GM18861 (cell line): ENCODE data around the gene WDR7.

ENCODE experiments used
- ATAC-seq: cut with Tn5 transposase; IDR thresholded peaks from one replicate; pipeline ENCODE4 v1.9.1; 2021; ENCODE audit not compliant: unreplicated experiment

WDR7 gene

DNA sequence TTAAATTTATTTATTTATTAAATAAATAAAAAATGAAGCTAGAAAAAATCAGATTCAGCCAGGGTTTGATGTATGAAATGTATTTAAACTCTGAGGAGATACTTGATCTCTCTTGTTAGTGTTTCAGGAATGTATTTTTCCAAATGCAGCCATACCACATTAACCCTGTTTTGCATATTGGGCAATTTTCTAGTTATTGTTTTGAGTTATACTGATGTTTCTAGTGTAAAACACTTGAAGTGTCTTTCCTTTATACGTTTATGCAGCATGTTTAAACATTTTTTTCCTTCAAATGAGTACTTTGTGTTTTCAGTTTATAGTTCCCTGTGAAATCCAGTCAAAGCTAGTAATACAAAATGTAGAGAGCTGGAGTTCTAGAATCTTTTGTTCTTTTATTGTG, 69.9 kb downstream of the WDR7 start:
- no peak for ATAC-seq

DNA sequence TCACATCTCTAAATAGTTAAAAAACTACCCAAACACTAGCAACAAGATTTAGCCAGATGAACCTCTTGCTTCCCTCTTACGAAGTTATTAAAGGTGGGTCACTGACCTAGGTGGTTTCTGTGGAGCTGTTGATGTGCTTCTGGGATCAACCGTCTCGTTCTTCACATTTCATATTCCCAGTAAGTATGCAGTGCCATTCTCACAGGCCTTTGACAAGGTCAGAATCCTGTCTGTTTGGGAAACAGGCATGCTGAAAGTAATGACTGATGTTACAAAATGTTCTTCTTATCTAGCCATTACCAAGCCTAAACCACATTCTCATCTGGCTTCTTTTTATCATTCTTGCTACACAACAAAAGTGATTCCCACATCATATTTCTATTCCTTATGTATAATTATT, 70.3 kb downstream of the WDR7 start:
- no peak for ATAC-seq

DNA sequence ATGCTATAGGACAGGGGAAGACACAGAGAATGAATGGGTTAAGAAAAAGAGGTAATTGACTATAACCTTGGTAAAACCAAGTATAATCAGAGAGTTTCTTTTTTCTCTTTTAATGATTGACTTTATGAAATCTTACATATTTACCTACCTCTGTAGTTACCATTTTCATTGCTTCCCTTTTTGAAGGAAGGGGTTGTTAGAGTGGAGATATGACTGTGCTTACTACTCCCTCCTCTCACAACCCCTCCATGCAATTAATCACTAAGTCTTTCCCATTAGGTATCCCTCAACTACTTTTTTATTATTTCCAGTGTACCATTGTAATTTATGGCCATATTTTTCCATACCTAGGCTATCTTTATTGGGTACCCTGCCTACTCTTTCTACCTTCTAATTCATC, 71.4 kb downstream of the WDR7 start:
- no peak for ATAC-seq

DNA sequence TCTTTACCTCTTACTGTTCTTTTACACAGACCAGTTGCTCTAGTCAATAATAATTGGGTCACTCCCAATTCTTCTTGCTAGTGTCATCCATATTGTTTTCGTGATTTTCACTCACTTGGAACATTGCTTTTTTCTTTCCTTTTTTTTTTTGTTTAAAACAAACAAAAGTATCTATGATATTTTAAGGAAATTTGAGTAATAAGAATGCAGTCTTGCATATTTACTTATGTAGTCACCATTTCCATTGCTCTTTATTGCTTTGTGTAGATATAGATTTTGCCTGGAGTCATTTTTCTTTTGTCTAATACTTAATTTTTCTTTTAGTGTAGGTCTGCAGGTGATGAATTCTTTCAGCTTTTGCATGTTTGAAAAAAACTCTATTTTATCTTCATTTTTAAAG, 71.9 kb downstream of the WDR7 start:
- ATAC-seq, result no peak

DNA sequence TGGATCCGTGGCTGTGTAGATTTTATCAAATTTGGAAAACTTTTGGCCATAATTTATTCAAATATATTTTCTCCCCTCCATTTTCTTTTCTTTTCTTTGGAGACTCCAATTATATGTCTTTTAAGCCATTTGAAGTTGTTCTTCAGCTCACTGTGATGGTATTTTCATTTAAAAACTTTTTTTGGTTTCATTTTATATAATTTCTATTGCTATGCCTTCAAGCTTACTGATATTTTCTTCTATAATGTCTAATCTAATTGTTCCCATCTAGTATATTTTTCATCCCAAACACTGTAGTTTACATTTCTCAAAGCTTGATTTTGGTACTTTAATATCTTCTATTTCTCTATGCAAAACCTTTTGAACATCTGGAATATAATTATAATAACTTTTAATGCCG, 72.5 kb downstream of the WDR7 start:
- no peak for ATAC-seq

DNA sequence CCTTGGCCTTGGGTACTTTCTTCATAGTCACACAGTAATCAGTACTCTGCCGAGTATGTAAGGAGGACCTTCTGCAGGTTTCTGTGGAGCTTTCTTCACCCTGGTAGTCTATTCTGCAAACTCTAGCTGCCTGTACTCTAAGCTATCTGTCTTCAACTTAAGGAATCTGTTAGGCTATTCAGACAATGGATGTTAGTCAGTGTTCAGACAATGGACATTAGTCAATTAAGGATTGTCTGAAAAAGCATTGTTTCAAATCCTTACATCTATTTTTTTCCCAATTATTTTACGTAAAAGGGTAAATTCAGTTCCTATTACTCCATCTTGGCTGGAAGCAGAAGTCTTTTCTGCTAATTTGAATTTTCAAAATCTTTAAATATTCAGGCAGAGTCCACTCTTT, 75.7 kb downstream of the WDR7 start:
- ATAC-seq, result no peak

DNA sequence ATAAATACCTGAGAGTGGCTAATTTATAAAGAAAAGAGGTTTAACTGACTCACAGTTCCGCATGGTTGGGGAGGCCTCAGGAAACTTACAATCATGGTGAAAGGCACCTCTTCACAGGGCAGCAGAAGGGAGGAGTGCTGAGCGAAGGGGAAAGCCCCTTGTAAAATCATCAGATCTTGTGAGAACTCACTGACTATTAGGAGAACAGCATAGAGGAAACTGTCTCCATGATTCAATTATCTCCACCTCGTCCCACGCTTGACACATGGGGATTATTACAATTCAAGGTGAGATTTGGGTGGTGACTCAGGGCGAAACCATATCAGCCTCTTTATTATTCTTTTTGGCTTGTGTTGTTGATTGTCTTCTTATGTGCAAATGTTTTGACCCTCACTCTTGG, 76.2 kb downstream of the WDR7 start:
- ATAC-seq, result no peak

DNA sequence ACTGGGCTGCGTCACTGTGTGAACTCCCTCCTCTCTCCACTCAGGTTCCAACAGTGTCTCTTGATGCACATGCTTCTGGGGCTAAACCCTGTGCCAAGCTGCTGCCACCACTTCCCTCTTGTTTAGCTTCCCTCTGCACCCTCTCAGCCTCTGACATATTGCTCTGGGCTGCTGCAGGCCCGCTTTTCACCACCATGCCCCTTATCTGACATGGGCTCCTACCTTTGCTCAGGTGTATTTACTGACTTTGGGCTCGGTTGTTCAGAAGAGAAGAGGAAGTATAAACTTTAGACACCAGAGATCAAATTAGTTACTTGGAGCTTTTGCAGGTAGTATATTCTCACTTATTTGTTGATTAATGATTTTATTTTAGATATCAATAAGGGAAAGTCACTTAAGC, 77.6 kb downstream of the WDR7 start:
- no peak for ATAC-seq

DNA sequence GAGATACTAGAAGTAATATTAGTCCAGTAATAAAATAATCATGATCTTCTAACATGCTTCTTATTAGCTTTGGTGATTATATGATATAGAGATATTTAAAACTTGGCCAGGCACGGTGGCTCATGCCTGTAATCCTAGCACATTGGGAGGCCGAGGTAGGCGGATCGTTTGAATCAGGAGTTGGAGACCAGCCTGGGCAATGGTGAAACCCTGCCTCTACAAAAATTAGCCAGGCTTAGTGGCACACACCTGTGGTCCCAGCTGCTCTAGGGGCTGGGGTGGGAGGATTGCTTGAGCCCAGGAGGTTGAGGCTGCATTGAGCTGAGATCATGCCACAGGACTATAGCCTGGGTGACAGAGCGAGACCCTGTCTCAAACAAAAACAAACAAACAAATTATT, 87.0 kb downstream of the WDR7 start:
- no peak for ATAC-seq

DNA sequence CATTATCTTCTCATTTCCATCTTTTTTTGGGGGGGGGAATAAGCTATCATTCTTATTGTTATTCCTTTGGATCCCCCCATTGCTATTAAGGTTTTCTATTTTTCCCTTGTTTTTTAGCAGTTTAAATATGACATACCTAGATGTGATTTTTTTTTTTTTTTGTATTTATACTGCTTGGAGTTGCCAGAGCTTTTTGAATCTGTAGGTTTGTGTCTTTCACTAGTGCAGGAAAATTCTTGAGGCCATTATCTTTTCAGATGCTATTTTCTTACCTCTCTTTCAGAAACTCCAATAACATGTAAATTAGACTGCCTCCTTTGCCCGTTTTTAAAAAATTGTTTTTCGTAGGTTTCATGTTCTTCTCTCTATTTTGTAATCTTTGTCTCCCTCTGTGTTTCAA, 88.6 kb downstream of the WDR7 start:
- no peak for ATAC-seq

DNA sequence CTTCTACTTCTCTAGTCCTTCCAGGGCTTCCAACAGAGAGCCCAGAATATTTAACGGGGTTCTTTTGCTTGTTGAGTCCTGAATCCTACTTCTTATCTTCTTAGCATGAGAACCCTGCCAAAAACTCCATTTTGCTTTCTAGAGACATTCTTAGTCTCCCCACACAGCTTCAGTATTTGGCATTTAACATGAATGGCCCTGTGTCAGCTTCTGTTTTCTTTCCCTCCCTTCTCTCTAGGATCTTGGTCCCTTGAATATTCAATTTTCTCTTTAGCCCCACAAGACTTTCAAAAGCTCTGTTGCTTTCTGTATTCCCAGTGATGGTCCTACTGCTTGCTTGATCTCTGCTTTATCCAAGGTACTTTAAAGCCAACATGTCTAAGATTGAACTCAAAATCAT, 89.5 kb downstream of the WDR7 start:
- ATAC-seq, result no peak

DNA sequence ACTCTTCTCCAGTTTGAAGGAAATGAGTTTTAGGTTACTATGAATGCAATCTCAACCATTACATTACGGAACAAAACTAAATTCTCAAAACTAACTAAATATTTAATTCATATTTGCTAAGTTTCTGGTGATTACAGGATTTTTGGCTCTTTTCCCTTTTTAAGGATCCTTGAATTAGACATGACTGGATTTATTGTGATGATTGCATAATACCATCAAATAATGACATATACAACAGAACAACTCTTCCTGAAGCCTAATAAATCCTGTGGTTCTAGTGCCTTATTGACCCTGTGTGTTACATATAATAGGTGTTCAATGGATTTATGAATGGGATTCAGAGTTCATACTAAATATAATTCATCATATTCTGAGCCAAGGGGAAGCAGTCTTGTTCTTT, 90.5 kb downstream of the WDR7 start:
- no peak for ATAC-seq

DNA sequence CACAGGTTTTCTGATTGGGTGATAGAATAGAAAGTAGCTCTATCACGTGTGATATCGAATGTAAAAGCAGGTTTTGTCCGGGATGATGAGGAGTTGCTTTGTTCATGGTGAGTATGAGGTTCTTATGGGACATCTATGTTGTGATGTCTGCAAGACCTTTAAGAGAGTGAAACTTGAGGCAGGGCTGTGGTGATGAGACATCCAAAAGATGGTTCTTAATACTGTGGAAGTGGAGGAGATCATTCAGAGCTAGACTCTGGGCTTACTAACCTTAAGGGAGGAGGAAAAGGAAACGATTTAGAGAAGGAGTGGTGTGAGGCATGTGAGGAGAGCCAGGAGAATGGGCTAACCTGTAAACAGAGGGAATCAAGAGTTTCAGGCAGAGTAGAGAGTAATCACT, 92.0 kb downstream of the WDR7 start:
- ATAC-seq, result no peak

DNA sequence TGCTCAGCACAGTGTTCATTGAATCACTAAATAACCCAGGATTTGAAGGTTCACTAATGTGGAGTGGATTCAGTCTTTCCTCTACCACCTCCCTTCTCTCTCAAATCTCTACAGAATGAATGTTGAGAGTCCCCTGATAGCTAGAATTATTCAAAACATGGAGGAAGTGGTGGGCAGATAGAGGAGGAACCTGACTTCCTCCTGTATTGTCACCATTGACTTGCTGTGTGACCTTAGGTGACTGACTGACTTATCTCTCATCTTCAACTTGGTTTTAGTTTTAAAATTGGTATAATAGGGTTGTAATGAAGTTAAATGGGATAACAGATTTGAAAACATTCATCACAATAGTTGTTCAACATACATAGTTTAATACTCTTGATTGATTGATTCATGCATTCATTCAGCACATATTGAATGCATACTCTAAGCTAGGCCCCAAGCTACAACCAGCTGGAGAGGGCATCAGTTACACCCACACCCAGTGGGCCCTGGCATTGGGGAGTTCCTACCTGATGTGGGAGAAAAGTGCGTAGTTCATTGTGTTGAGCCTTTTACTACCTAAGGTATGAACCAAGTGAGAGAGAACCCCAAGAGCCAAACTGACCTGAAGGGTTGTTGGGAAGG, 96.0 kb downstream of the WDR7 start:
- ATAC-seq, result no peak

DNA sequence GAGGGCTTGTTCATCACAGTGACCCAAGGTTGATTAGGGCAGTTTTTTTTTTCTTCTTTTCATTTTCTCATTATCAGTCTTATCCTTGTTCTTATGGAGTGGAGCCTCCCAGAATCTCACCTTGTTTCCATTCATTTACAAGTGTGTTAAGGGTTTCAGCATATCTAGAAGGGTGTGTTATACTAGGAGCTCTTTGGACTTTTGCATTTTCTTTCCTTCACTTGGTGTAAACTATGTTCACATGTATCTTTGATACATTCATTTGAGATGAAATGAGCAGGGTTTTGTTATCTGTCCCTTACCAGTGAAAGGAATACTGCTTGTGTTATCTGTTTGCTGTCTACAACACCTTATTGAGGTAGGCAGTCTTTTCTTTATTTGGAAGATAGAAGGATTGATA, 96.7 kb downstream of the WDR7 start:
- no peak for ATAC-seq

DNA sequence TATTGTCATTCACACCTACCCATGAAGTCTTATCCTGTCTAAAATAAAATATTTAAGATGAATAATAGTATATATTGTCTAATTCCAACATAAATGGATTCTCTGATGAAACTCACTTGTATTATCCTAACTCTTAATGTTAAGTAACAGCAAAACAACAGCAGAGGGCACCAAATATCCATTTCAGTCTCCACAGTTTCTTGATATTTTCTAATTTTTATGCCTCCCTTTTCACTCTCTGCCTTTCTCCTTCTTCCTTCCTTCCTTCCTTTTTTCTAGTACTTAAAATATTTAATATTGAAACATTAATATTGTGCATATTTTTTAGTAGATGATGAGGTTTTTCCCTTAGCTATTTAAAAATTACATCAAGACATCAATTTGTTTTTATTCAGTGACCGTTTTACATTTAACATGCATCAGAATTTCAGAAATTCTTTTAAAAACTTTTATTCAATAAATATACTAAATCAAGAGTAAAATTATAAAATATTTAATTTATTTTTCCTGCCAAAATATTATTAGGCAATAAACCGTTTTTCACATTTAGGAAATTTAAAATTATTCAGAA, 97.6 kb downstream of the WDR7 start:
- no peak for ATAC-seq

DNA sequence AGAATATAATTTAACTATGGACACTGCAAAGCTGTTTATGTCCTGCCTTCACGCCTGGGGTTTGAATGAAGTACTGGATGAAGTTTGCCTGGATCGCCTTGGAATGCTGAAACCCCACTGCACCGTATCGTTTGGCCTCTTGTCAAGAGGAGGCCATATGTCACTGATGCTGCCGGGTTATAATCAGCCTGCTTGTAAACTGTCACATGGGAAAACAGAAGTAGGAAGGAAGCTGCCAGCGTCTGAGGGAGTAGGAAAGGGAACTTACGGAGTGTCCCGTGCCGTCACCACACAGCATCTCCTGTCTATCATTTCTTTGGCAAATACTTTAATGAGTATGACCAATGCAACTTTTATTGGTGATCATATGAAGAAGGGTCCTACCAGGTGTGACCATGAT, 105.8 kb downstream of the WDR7 start:
- no peak for ATAC-seq

DNA sequence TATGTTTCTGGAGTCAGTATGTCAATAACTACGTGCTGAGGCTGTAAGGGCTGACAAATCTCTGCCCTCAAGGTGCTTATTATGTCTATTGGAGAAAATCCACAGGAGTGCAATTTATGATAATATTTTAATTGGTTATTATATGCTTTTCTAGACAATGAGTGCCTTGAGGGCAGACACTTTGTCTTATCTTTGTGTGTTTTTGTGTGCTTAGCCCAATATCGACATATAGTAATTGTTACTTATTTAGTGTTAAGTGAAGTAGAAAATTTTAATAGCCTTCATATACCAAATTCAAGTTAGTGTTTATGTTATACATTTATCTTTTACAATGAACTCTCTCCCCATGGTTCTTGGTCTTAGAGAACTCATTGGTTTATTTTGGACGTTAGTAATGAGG, 118.9 kb downstream of the WDR7 start:
- no peak for ATAC-seq

DNA sequence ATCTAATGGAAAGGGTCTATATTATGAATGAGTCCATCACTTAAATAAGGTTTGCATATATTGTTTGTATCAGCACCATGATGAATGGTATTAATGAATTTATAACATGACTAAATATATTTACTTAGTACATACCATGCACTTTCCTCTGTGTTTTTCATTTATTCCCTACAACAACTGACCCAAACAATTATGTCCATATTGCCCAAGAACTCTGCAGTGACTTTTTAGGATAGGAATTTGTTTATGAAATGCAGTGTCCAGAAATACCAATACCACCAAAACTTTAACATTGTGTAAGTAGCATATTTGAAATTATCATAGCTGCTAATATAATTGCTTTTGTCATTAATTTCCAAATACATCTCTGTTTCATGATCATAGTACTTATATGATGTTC, 119.7 kb downstream of the WDR7 start:
- ATAC-seq, result no peak

DNA sequence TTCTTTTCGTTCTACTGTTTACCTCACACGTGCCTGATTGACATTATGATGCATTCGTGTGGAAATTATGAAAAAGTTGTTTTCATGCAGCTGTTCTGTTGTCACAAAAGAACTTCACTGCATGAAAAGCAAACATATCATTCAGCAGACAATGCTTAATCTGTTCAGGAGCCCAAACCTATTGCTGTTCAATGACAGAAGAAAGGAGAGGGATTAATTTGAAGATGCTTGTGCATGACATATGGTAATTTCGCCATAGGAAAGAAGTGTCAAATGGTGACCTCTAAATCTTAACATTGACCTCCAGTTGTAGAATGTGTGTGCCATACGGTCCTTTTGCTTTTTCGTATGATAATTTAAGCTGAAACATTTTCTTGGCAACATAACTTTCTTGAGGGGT, 124.5 kb downstream of the WDR7 start:
- no peak for ATAC-seq

DNA sequence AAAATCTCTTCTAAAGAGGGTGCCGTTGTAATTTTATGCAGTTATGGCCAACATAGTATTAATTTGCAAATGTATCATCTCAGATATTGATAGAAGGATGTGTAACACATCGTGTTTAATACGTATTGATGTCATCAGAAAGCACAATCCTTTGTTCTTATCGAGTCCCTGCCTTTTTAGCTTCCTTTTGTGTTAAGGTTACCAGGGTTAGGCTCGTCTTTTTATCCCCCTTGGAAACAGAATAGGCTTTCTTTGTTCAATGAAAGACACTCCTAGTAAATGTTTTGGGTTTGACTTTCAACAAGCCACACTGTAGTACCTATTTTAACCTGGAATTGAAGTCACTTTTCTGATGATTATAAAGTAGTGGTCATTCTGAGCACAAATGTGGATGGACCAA, 136.2 kb downstream of the WDR7 start:
- ATAC-seq, result no peak

DNA sequence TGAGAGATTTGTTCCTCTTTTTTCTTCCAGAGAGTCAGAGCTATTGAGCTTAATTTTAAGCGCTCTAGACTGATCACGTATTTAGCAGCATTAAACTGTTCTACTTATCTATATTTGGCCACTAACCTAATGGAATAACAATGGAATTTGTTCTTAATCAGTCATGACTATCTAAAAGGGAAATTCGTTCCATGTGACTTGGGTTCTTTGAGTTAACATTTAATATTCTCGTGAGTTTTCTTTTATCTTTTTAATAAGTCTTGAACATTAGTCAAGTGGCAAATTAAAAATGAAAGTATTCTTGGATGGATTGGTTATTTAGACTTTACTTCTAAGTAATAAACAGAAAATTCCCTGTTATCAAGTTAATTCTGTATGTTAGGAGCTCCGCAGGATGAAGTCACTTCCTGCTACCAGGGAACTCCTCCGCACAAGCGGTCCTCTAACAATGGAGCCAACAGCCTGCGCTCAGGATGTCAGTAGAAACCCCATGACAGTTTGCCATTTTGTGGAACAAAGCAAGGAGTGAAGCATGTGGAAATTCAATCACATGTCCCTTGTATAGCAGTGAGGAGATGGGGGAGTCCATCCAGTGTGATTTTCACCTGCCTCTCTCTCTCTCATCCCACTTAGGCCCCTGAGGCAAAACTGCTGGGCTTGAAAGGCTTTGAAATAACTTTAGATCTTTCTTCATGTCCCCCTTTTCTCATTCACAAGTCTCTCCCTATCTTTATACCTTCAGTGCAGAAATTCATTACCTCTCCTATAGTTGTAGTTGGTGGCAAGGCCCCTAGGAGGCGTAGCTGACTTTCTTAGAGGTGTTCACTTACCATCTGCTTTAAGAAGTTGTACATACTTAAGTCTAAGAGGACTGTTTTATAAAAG, 138.1 kb downstream of the WDR7 start:
- peak; percentile 61 for ATAC-seq

DNA sequence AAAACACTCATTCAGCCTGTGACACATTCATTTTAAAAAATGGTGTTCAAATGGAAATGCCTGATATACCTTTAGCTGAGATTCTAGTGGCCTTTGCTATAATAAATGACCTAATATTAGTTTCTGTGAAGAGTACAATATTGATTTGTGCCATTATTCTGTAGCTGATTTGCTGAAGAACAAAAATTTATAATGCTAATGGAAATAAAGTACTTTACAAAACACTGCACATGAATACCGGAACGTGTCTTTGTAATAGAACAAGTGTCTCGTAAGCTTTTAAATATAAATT, 138.7 kb downstream of the WDR7 start:
- ATAC-seq, result no peak
